ENCODE measurements around the gene UBC. TPM values are rescaled to one million over a fixed set of nuclear protein-coding genes. Genes with fewer than 3 reads are reported as not detected.

Gene UBC
- total and polyA plus RNA-seq, 2 experiments from 2014 or later, result 1,267 to 1,410 TPM

- H3K4me3 ChIP-seq, result no peak overlapping the region
- no peak for TF ChIP-seq EZH2phosphoT487 (IDR thresholded peaks at IDR 0.05; ENCODE audit: low read depth, severe bottlenecking, unreplicated experiment)
- no peak for TF ChIP-seq CTCF (IDR thresholded peaks at IDR 0.05; ENCODE audit: poor library complexity)
- TF ChIP-seq EZH2 (IDR thresholded peaks at IDR 0.05; ENCODE audit: borderline replicate concordance), result no peak
- no peak overlapping the region for H2AFZ ChIP-seq
- DNase-seq (ENCODE audit: low spot score), result no peak
- no peaks in the 10 kb centered on the region for H3K36me3 ChIP-seq (replicated peaks; ENCODE audit: insufficient read depth, low read depth)
- no peaks in the 10 kb centered on the region for H3K9me2 ChIP-seq (replicated peaks; ENCODE audit: insufficient read depth)
- no peak overlapping the region for H3K27ac ChIP-seq
- H3K27me3 ChIP-seq, result no peaks in the 10 kb centered on the region
- WGBS (ENCODE audit: low lambda C conversion rate, missing lambda C conversion rate), result 93% methylated on average over 10 of the region's 10 CpGs
- H3K79me2 ChIP-seq, result no peaks in the 10 kb centered on the region
- H3K9me3 ChIP-seq (ENCODE audit: low read depth), result no peaks in the 10 kb centered on the region
- H4K20me1 ChIP-seq (ENCODE audit: insufficient read depth, poor library complexity, severe bottlenecking), result no peaks in the 10 kb centered on the region
- peaks cover 1% of the 10 kb centered on the region for H3K4me1 ChIP-seq (ENCODE audit: insufficient read depth)
- H3K4me2 ChIP-seq, result no peak overlapping the region
Measured at GRCh38 chr12:124925117-124925516, 10.7 kb upstream of the UBC start.

- Histone ChIP-seq H3K4me3 (no peak overlapping the region), H3K9me2 (replicated peaks; ENCODE audit: insufficient read depth) (no peaks in the 10 kb centered on the region), H4K20me1 (ENCODE audit: insufficient read depth, poor library complexity, severe bottlenecking) (no peaks in the 10 kb centered on the region), H2AFZ (peak overlapping the region; percentile 68), H3K27me3 (no peaks in the 10 kb centered on the region), H3K27ac (peak overlapping the region; percentile 71), H3K9me3 (ENCODE audit: low read depth) (no peaks in the 10 kb centered on the region), H3K4me2 (peak overlapping the region; percentile 75), H3K4me1 (ENCODE audit: insufficient read depth) (peaks cover 10% of the 10 kb centered on the region), H3K36me3 (replicated peaks; ENCODE audit: insufficient read depth, low read depth) (no peaks in the 10 kb centered on the region), H3K79me2 (no peaks in the 10 kb centered on the region)
- TF ChIP-seq EZH2 (IDR thresholded peaks at IDR 0.05; ENCODE audit: borderline replicate concordance) (no peak), EZH2phosphoT487 (IDR thresholded peaks at IDR 0.05; ENCODE audit: low read depth, severe bottlenecking, unreplicated experiment) (no peak), CTCF (IDR thresholded peaks at IDR 0.05; ENCODE audit: poor library complexity) (no peak)
- 49% methylated on average over 12 of the region's 12 CpGs for WGBS (ENCODE audit: low lambda C conversion rate, missing lambda C conversion rate)
- no peak for DNase-seq (ENCODE audit: low spot score)
Measured at GRCh38 chr12:124923905-124924734, 9.7 kb upstream of the UBC start.

GRCh38 chr12:124921200-124922031 lies 7.0 kb upstream of the UBC start:
- no peaks in the 10 kb centered on the region for H3K36me3 ChIP-seq (replicated peaks; ENCODE audit: insufficient read depth, low read depth)
- no peaks in the 10 kb centered on the region for H4K20me1 ChIP-seq (ENCODE audit: insufficient read depth, poor library complexity, severe bottlenecking)
- peak overlapping the region; percentile 74 for H2AFZ ChIP-seq
- no peaks in the 10 kb centered on the region for H3K79me2 ChIP-seq
- TF ChIP-seq EZH2phosphoT487 (IDR thresholded peaks at IDR 0.05; ENCODE audit: low read depth, severe bottlenecking, unreplicated experiment) (no peak), CTCF (IDR thresholded peaks at IDR 0.05; ENCODE audit: poor library complexity) (no peak), EZH2 (IDR thresholded peaks at IDR 0.05; ENCODE audit: borderline replicate concordance) (no peak)
- no peaks in the 10 kb centered on the region for H3K27me3 ChIP-seq
- peak overlapping the region; percentile 98 for H3K27ac ChIP-seq
- H3K4me1 ChIP-seq (ENCODE audit: insufficient read depth), result peaks cover 25% of the 10 kb centered on the region
- H3K9me3 ChIP-seq (ENCODE audit: low read depth), result no peaks in the 10 kb centered on the region
- peak overlapping the region; percentile 31 for H3K4me3 ChIP-seq
- peak; percentile 77 for DNase-seq (ENCODE audit: low spot score)
- WGBS (ENCODE audit: low lambda C conversion rate, missing lambda C conversion rate), result 28% methylated on average over 16 of the region's 16 CpGs
- H3K4me2 ChIP-seq, result peak overlapping the region; percentile 74
- no peaks in the 10 kb centered on the region for H3K9me2 ChIP-seq (replicated peaks; ENCODE audit: insufficient read depth)

Data from hepatocyte (in vitro differentiated cells).